ENCODE measurements around the gene PYY. TPM values are rescaled to one million over a fixed set of nuclear protein-coding genes. Genes with fewer than 3 reads are reported as not detected.

PYY gene
- total RNA-seq: 1 to 10 TPM in 1 of 4 donors, not detected in 3; 3.2 TPM
- 100 to 1,000 TPM in 1 of 3 donors, 10 to 100 TPM in 2; 32.6 to 185 (median 63.1) TPM for polyA plus RNA-seq

GRCh38 chr17:43953746-43954145, at the start of gene PYY:
TSS of gene PYY (minus strand) at chr17:43953940. CDS start at chr17:43953483, 457 bp downstream.
- Histone ChIP-seq H3K4me3 (no peak within 1 kb of the TSS), H3K4me1 (peaks cover 0 to 13% (median 10%) of the 10 kb centered on the region in 4 donors), H3K9me3 (no peaks in the 10 kb centered on the region), H3K36me3 (no peaks in the 10 kb centered on the region), H3K27me3 (peaks cover 25 to 63% (median 55%) of the 10 kb centered on the region in 3 donors), H3K27ac (no peak within 1 kb of the TSS)
- TF ChIP-seq EP300 (IDR thresholded peaks at IDR 0.05) (no peak), CTCF (IDR thresholded peaks at IDR 0.05) (no peak), POLR2A (IDR thresholded peaks at IDR 0.05) (no peak), POLR2AphosphoS5 (IDR thresholded peaks at IDR 0.05) (no peak)
- DNase-seq: no peak
- intact Hi-C loops (cut with DNase I): no loop called here
- WGBS, 2 donors: 47 to 55% methylated on average over 11 of the region's 11 CpGs

GRCh38 chr17:44002141-44002848, 48.6 kb upstream of the PYY start:
- no peak overlapping the region for H3K4me3 ChIP-seq
- H3K36me3 ChIP-seq: no peaks in the 10 kb centered on the region
- no peak for DNase-seq
- H3K27ac ChIP-seq: no peak overlapping the region
- intact Hi-C loops (cut with DNase I): no loop called here
- H3K27me3 ChIP-seq: peaks cover 22 to 57% (median 30%) of the 10 kb centered on the region in 3 donors
- WGBS, 2 donors: 82 to 84% methylated on average over 9 of the region's 9 CpGs
- H3K4me1 ChIP-seq: peaks cover 0 to 32% (median 31%) of the 10 kb centered on the region in 4 donors
- TF ChIP-seq EP300 (IDR thresholded peaks at IDR 0.05): no peak
- no peak for TF ChIP-seq POLR2A (IDR thresholded peaks at IDR 0.05)
- TF ChIP-seq CTCF (IDR thresholded peaks at IDR 0.05): no peak
- H3K9me3 ChIP-seq: no peaks in the 10 kb centered on the region

GRCh38 chr17:44001461-44001920, 47.8 kb upstream of the PYY start:
- peaks cover 22 to 49% (median 25%) of the 10 kb centered on the region in 3 donors for H3K27me3 ChIP-seq
- intact Hi-C loops (cut with DNase I): no loop called here
- H3K27ac ChIP-seq: no peak overlapping the region
- TF ChIP-seq CTCF (IDR thresholded peaks at IDR 0.05) (no peak), POLR2AphosphoS5 (IDR thresholded peaks at IDR 0.05) (no peak), EP300 (IDR thresholded peaks at IDR 0.05) (no peak), POLR2A (IDR thresholded peaks at IDR 0.05) (no peak)
- no peaks in the 10 kb centered on the region for H3K9me3 ChIP-seq
- H3K36me3 ChIP-seq: no peaks in the 10 kb centered on the region
- WGBS, 2 donors: 70 to 79% methylated on average over 2 of the region's 2 CpGs
- H3K4me3 ChIP-seq: no peak overlapping the region
- H3K4me1 ChIP-seq: peaks cover 0 to 24% (median 22%) of the 10 kb centered on the region in 4 donors
- DNase-seq: no peak

- WGBS, 2 donors: 70 to 83% methylated on average over 6 of the region's 6 CpGs
Observed at GRCh38 chr17:44000871-44001460, 47.2 kb upstream of the PYY start.

More at GRCh38 chr17:44000871-44001460, 47.2 kb upstream of the PYY start:
- H3K36me3 ChIP-seq: no peaks in the 10 kb centered on the region
- peaks cover 0 to 19% (median 17%) of the 10 kb centered on the region in 4 donors for H3K4me1 ChIP-seq
- no peak overlapping the region for H3K27ac ChIP-seq
- no peak overlapping the region for H3K4me3 ChIP-seq
- H3K27me3 ChIP-seq: peaks cover 21 to 44% (median 27%) of the 10 kb centered on the region in 3 donors
- no peak for TF ChIP-seq CTCF (IDR thresholded peaks at IDR 0.05)
- no peak for TF ChIP-seq EP300 (IDR thresholded peaks at IDR 0.05)
- TF ChIP-seq POLR2AphosphoS5 (IDR thresholded peaks at IDR 0.05): no peak
- no peak for TF ChIP-seq POLR2A (IDR thresholded peaks at IDR 0.05)
- DNase-seq: no peak
- H3K9me3 ChIP-seq: no peaks in the 10 kb centered on the region
- intact Hi-C loops (cut with DNase I): no loop called here
